Panc1 (cell line): ENCODE results near the gene KLF16.

Source experiments
- POLR2AphosphoS5 ChIP-seq: IDR thresholded peaks from 2 replicates; pipeline ENCODE4 v1.6.1; 2012; ENCODE audit warnings: mild to moderate bottlenecking, low read depth, low read length, moderate library complexity
- TF ChIP-seq, protein P1 (sequence below): fragments of 450-650 bp; IDR thresholded peaks from 2 replicates; pipeline ENCODE4 v1.5.1; 2017; ENCODE audit warnings: mild to moderate bottlenecking
- TF ChIP-seq, protein P2 (sequence below), 2 experiments: IDR thresholded peaks; 2 replicates each; pipeline ENCODE4 v1.6.1; 2011 to 2012; ENCODE audit warnings: low read depth in 2 of 2, control low read depth in 1 of 2, low read length in 1 of 2, mild to moderate bottlenecking in 1 of 2, moderate library complexity in 1 of 2; ENCODE audit not compliant: insufficient read depth in 1 of 2

DNA sequence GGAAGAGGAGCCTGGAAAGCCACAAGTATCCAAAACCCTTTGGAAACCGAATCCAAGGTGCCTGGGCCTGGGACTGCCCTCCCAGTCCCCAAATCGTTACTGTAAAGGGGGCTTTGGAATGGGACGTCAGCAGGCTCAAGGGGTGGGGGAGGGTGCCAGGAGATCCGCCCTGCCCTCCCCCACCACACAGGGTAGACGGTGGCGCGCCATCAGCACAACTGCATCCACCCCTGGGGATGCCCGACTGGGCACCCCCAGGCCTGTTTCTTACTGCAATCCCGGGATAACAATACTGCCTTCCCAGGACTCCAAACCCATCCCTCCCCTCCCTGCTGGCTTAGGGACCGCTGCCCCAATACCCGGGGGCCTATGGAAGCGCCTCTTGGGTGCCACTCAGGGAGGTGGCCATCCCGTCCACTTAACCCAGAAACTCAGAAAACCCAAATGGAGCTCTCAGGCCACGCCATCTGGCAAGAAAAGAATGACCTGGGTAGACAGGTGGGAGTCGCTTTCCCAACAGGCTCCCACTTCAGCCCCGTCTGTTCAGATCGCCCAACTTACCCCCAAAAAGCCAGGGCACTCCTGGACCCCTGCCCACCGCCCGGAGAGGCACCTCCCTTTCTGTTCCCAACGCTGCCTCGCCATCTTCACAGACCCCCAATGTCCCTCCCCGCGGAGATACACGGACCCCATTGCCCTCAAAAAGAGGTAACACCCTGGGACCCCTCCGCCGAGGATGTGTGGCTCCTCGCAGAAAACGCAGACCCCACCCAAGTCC is 2.4 kb downstream of the KLF16 start:
- TF ChIP-seq, protein P1, sequence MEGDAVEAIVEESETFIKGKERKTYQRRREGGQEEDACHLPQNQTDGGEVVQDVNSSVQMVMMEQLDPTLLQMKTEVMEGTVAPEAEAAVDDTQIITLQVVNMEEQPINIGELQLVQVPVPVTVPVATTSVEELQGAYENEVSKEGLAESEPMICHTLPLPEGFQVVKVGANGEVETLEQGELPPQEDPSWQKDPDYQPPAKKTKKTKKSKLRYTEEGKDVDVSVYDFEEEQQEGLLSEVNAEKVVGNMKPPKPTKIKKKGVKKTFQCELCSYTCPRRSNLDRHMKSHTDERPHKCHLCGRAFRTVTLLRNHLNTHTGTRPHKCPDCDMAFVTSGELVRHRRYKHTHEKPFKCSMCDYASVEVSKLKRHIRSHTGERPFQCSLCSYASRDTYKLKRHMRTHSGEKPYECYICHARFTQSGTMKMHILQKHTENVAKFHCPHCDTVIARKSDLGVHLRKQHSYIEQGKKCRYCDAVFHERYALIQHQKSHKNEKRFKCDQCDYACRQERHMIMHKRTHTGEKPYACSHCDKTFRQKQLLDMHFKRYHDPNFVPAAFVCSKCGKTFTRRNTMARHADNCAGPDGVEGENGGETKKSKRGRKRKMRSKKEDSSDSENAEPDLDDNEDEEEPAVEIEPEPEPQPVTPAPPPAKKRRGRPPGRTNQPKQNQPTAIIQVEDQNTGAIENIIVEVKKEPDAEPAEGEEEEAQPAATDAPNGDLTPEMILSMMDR, result no peak
- no peak for TF ChIP-seq POLR2AphosphoS5
- TF ChIP-seq, protein P2, sequence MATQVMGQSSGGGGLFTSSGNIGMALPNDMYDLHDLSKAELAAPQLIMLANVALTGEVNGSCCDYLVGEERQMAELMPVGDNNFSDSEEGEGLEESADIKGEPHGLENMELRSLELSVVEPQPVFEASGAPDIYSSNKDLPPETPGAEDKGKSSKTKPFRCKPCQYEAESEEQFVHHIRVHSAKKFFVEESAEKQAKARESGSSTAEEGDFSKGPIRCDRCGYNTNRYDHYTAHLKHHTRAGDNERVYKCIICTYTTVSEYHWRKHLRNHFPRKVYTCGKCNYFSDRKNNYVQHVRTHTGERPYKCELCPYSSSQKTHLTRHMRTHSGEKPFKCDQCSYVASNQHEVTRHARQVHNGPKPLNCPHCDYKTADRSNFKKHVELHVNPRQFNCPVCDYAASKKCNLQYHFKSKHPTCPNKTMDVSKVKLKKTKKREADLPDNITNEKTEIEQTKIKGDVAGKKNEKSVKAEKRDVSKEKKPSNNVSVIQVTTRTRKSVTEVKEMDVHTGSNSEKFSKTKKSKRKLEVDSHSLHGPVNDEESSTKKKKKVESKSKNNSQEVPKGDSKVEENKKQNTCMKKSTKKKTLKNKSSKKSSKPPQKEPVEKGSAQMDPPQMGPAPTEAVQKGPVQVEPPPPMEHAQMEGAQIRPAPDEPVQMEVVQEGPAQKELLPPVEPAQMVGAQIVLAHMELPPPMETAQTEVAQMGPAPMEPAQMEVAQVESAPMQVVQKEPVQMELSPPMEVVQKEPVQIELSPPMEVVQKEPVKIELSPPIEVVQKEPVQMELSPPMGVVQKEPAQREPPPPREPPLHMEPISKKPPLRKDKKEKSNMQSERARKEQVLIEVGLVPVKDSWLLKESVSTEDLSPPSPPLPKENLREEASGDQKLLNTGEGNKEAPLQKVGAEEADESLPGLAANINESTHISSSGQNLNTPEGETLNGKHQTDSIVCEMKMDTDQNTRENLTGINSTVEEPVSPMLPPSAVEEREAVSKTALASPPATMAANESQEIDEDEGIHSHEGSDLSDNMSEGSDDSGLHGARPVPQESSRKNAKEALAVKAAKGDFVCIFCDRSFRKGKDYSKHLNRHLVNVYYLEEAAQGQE (IDR thresholded peaks at IDR 0.05; ENCODE audit: insufficient read depth in 1 of 2, low read depth in 2 of 2, low read length in 1 of 2), result no peak
